Measurements from ENCODE around the gene ZNF683.
A peak's percentile ranks its signal among the peaks of the same experiment; 100 is the strongest.
"Not testable (repeated sequence)": the region's sequence is repeated elsewhere in the genome, so short reads cannot be mapped to it uniquely, and the experiment has no call there.

Gene ZNF683

GRCh38 chr1:26372611-26373010, at the start of gene ZNF683:
ZNF683 (minus strand) TSS chr1:26372750; CDS start chr1:26368571, 4,179 bp downstream.
- not testable (repeated sequence) for DNase-seq (ENCODE audit: low spot score)

GRCh38 chr1:26419494-26419893, 46.9 kb upstream of the ZNF683 start:
- no peak for DNase-seq (ENCODE audit: low spot score)

GRCh38 chr1:26418865-26419349, 46.4 kb upstream of the ZNF683 start:
- no peak for DNase-seq (ENCODE audit: low spot score)

DNA sequence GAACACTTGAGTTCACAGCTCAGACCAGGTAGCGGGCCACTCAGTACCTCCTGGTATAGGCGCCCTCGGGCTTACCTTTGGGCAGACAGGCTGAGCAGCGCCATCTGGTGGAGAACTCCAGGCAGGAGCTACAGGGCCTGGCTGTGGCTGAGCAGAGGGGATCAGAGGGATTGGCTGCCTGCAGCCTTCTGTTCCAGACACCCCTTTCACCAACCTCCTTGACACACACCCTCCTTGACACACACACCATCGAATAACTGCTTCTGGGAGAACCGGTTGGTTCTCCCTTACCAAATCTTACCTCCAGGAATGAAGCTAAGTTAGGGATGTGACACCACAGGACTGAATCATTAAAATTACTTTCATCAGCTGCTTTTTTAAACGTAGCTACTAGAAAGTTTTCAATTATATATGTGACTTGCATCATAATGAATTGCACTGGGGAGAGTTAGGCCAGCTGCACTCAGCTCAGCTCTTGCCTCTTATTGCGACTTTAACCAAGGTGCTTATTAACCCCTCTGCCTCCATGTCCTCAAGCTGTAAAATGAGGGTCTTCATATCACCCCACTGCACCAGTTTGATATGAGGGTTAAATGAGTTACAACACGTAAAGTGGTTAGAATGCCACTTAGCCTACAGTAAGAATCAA, 44.7 kb upstream of the ZNF683 start:
- DNase-seq (ENCODE audit: low spot score): peak; percentile 82

GRCh38 chr1:26413031-26413430, 40.5 kb upstream of the ZNF683 start:
- DNase-seq (ENCODE audit: low spot score): no peak

DNA sequence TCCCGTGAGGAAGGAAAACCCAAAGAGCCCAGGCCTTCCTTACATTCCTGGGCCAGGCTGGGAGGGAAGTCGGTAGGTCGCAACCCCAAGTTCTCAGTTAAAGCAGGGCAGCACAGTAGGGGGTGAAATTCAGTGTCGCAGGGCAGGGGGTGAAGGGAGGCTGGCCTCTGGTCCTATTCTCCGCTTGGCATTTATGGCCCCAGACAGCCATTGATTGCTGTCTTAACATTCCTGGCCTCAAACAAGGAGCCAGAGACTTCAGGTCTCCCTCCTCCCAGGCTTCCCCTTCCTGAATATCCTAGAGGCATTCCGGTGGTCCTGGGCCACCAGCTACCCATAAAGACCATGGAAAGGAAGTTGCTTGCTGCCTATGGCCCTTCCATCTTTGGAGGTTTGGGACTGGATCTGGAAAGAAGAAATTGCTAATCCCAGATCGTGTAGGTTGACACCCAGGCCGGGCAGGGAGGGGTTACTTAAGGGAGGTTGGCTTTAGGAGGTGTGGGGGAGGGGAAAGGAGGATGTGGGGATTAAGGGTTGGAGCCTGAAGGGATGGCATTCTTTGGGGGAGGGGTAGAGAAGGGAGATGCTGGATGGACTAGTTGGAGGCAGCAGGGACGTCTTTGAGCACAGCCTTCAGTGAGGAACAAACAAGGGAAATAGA, 39.8 kb upstream of the ZNF683 start:
- no peak for DNase-seq (ENCODE audit: low spot score)

GRCh38 chr1:26411624-26412074, 39.1 kb upstream of the ZNF683 start:
- no peak for DNase-seq (ENCODE audit: low spot score)

DNA sequence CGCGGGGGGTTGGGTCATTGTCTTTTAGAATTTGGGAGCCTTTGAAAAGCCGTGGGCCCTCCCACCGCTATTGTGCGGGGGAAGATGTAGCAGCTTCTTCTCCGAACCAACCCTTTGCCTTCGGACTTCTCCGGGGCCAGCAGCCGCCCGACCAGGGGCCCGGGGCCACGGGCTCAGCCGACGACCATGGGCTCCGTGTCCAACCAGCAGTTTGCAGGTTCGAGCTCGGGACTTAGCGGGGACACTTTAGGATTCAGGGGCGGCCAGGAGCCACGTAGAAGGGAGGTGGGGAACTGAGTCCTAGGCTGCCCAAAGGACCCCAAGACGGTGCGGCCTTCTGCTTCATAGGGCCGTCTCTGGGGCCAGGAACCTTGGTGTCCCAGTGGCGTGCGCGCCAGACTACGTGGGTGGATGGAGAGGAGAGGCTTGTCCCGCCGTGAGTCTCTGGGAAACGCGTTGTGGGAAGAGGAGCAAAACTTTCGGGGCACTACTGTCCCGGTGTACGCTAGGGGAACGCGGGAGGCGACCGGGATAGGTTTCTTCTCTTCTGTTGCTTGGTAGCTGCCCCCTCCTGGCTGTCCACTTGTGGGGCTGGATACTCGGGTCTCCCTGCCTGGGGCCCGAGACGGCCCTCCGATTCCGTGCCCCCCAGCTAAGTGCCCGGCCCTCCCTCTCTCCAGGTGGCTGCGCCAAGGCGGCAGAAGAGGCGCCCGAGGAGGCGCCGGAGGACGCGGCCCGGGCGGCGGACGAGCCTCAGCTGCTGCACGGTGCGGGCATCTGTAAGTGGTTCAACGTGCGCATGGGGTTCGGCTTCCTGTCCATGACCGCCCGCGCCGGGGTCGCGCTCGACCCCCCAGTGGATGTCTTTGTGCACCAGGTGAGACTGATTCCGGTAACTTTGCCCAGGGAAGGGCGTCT, 38.4 kb upstream of the ZNF683 start, which contains the start of gene LIN28A:
TSS of gene LIN28A (plus strand) at position 112 of the 918 bp plus-strand sequence. CDS start at position 187, 75 bp downstream.
- no peak for DNase-seq (ENCODE audit: low spot score)

GRCh38 chr1:26409191-26409807, 36.7 kb upstream of the ZNF683 start:
- no peak for DNase-seq (ENCODE audit: low spot score)

DNA sequence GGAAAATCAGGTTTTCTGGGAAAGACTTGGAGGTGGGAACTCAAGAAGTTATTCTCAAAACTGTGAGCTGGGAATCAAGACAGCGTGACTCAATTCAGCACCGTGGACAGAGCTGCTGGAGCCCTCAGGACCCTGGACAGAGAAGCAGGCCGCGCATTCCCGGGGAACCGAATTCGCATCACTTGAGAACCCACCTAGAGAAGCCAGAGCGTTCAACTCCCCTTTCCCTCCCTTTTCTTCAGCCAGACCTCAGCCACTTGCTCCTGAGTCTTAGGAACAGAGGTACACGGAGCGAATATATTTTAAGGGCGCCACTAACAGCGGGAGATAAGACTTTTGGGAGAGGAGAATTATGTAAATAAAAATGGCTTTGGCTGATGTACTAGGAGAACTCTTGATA, 36.1 kb upstream of the ZNF683 start:
- DNase-seq (ENCODE audit: low spot score): peak; percentile 81

- no peak for DNase-seq (ENCODE audit: low spot score)
Observed at GRCh38 chr1:26405281-26405915, 32.8 kb upstream of the ZNF683 start.

DNA sequence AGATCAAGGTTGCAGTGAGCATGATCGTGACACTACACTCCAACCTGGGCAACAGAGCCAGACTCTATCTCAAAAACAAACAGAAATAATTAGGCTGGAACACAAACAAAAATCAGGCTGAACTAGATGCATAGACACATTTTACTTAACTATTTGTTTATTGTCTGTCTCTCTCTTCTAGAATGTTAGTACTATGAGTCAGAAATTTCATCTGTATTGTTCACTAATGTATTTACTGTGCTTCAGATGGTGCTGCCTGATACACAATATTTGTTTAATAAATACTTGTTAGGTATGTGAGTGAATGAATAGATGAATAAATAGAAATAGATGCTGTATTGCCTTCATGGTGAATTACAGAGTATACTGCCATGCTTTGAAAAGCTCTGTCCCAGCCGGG, 32.1 kb upstream of the ZNF683 start:
- no peak for DNase-seq (ENCODE audit: low spot score)

- DNase-seq (ENCODE audit: low spot score): no peak
Observed at GRCh38 chr1:26403656-26404055, 31.1 kb upstream of the ZNF683 start.

DNA sequence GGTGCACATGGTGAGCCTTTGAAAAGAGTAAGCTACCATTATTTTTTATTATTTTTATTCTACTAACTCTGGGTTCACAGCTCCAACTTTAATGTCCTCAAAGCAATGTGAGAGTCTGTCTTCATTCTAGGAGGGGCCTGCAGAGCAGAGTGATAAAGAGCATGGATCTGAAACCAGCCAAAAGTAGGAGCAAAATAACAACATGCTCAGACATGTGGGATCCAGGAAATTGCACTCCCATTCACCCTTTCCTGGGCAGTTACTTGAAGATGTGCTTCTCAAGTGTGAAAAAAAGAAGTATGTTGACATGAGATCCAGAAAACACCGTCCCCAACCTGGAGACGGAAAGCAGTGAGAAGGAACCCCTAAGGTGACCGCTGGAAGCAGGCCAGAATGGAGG, 29.3 kb upstream of the ZNF683 start:
- DNase-seq (ENCODE audit: low spot score): no peak

DNA sequence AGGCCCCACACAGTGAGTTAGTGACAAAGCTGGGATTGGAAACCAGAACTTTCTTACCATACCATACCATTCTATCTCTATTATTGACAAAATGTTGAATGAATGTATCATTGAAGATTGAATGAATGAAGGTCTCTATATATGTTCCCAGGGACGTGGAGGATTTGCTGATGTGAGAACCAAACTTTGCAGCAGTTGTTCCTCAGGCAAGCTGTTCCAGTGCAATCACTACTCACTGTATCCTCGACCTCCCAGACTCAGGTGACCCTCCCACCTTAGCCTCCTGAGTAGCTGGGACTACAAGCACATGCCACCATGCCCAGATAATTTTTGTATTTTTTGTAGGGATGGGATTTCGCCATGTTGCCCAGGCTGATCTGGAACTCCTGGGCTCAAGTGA, 26.5 kb upstream of the ZNF683 start:
- no peak for DNase-seq (ENCODE audit: low spot score)

GRCh38 chr1:26395754-26396153, 23.2 kb upstream of the ZNF683 start:
- DNase-seq (ENCODE audit: low spot score): no peak

DNA sequence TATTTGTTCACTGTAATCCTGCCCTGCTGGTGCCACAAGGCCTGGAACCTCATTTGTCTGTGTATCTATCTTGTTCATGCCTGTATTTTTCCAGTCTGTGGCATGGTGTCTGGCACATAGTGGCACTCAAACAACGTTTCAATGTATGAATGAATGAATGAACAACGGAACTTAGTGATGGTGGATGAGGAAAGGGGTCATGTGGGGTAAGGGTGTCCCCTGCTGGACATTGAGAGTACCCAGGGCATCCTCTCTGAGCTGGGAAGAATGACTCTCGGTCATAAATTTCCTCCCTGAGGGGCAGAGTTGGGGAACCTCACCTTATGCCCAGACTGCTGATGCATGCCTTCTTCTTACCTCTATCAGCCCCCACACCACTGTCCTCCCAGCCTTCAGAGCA, 18.9 kb upstream of the ZNF683 start:
- peak; percentile 54 for DNase-seq (ENCODE audit: low spot score)

GRCh38 chr1:26389604-26390247, 17.2 kb upstream of the ZNF683 start:
- DNase-seq (ENCODE audit: low spot score): no peak

- DNase-seq (ENCODE audit: low spot score): no peak
Observed at GRCh38 chr1:26388791-26389445, 16.4 kb upstream of the ZNF683 start.

- no peak for DNase-seq (ENCODE audit: low spot score)
Observed at GRCh38 chr1:26387447-26387846, 14.9 kb upstream of the ZNF683 start.

Data from HuH-7 (cell line).